GM19463 (cell line): Measurements from ENCODE around the gene HERC4.
"Not testable (repeated sequence)": the region's sequence is repeated elsewhere in the genome, so short reads cannot be mapped to it uniquely, and the experiment has no call there.

Source experiments
- ATAC-seq: cut with Tn5 transposase; IDR thresholded peaks from one replicate; pipeline ENCODE4 v1.9.1; 2021; ENCODE audit warnings: mild to moderate bottlenecking, moderate library complexity; ENCODE audit not compliant: unreplicated experiment

The HERC4 gene

DNA sequence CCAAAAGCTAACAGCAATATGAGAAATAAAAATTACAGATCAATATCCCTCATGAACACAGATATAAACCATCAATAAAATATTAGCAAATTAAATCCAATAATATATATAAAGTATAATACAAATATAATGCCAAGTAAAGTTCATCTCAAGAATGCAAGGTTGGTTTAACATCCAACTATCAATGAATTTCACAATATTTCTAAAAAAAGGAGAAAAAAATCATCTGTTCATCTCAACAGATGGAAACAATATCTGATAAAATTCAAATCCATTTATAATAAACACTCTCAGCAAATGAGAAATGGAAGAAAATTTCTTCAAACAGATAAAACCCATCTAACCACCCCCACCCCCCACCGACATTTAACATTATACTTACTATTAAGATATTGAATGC is 103.8 kb downstream of the HERC4 start:
- ATAC-seq, result no peak

DNA sequence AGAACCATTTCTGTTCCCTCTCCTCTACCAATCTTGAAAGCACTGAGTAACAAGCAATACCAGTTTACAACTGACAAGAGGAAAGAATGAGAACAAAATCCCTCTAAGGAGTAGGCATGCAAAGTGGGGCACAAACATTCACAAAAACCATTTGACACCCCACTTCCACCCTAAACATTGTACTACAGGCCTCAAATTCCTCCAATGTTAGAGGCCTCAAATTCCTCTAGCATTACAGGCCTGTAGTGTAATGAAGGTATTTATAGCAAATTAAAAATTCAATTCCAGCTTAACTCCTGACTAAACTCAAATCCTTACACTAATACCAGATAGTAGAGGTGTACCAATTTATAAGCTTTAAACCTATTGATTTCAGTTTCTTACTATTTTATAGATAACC is 105.2 kb downstream of the HERC4 start:
- no peak for ATAC-seq

DNA sequence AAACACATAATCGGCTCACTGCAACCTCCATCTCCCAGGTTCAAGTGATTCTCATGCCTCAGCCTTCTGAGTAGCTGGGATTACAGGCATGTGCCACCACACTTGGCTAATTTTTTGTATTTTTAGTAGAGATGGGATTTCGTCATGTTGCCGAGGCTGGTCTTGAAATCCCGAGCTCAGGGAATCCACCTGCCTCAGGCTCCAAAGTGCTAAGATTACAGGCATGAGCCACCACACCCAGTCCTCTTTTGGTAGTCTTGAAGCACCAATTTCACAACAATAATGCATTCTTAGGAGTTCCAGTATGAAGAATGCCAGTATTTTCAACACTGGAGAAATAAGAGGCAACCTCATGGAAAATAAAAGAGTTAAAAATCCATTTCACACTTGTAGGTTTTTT is 109.0 kb downstream of the HERC4 start:
- ATAC-seq, result not testable (repeated sequence)

DNA sequence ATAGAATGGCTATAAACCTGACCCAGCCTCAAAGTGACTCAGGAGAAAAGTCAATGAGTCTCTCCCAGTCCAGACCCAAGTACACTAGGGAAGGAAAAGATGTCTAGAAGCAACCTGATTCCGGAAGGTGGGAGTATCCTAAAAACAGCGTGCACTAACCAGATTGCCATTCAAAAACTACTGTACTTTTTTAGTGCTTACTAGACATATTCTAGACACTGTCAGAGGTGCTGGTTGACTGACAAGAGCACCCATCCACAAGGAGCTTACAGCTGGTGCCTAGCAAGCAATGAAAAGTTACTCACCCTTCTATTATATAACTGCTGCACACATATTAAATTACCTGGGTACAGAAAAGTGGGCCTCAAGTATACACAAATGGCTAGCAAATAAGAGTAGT is 109.6 kb downstream of the HERC4 start:
- no peak for ATAC-seq

DNA sequence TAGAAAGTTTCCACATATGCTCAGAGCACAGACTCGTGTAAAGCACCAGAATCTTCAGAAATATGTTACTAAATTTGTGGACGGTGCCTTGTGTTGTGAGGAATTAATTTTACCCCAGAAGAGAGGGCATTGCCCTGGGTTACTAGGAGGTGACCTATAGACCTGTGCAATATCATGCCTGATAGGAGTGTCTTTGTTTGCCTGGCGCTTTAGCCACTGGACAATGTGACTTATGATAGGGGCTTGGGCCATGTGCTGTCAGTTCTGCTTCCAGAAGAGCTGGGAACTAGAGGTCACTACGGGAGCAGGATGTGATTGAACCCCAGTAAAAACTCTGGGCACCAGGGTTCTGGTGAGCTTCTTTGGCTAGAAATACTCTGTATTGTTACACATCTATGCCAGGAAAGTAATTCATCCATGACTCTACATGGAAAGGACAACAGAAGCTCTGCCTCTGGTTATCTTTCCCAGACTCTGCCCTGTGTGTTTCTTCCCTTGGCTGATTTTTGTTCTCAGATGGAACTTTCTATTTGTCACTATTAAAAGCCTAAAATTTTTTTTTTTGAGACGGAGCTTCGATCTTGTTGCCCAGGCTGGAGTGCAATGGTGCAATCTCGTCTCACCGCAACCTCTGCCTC is 115.1 kb downstream of the HERC4 start:
- ATAC-seq, result no peak

DNA sequence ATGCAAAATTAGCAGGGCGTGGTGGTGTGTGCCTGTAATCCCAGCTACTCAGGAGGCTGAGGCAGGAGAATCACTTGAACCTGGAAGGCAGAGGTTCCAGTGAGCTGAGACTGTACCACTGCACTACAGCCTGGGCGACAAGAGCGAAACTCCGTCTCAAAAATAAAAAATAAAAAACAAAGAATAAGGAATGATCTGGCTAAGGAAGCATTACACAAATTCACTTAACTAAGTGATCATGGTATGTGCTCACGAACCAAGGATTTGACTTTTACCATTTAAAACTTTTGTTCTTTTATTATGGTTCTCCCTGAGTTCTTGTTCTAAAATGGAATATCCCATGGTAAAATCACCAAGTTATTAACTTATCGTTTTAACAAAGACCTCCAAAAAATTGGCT is 119.5 kb downstream of the HERC4 start:
- no peak for ATAC-seq

DNA sequence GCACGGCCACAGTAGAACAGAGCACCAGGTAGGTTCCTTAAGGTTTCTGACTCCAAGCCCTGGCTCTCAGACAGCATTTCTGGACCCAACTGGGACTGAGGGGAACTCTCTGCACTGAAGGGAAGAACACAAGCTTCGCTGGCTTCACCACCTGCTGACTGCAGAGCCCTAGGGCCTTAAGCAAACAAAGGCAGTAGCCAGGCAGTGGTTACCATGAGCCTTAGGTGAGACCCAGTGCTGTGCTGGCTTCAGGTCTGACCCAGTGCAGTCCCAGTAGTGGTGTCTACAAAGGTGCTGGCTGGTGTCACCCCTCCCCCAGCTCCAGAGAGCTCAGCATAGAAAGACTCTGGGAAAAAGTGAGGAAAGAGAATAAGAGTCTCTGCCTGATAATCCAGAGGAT is 131.2 kb downstream of the HERC4 start:
- no peak for ATAC-seq

DNA sequence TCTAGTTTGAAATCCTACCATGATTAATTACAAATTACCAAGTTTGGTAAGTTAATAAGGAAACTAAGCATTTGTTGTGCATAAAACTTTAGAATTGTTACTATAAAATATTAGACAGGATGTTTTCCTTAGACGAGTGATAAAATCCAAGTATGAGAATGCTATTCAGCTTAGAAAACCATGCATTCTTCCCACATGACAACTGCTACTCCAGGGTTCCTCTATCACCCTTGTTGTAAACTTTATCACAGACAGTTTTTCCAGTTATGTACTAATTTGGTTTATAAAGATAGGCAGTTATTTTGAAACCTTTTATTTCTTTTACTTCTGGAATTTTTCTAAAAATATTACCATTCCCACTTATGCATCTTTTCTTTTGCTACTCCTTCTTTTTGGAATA is 138.7 kb downstream of the HERC4 start:
- ATAC-seq, result no peak

DNA sequence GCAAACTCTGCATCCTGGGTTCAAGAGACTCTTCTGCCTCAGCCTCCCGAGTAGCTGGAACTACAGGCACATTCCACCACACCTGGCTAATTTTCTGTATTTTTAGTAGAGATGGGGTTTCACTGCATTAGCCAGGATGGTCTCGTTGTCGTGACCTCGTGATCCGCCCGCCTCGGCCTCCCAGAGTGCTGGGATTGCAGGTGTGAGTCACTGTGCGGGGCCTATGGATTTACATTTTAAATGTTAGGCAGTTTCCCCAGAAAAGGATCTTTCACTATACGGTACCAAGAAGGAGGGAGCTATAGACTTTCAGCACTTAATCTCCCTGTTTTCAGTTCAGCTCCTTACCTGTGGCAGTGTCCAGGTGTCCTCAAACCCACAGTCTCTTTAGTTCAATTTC is 139.9 kb downstream of the HERC4 start:
- no peak for ATAC-seq

DNA sequence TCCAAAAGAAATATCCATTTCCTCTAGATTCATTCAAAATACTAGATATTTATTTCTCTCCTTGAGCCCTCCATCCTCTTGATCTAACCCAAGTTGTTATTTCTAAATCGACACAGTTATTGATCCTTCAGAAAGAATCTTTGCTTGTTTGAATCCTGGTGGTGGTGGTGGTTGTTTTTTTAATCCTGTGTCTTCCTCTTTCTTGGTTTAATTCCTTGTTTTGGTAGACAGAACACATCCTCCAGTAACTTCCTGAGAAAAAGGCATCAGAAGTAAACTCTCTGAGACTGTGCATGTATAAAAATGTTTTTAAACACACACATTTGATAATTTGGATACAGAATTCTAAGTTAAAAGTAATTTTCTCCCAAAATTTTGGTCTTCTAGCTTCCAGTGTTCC is 140.7 kb downstream of the HERC4 start:
- no peak for ATAC-seq

DNA sequence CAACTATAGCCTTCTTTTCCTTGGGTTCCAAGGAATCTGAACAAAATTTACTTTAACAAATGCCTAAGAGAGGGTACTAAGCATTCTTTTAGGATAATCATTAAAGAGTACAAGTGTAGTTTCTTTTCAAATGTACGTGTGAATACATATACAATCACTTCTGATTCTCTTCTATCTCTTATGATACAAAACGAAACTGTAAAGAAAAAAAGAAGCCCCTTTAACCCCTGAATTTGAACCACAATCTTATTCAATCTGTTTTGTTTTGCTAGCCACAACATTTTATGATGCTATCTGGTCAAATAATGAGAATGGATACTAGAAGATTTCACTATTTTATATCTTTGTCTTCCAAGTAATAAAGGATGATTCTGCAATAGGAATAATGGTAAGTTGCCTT is 141.9 kb downstream of the HERC4 start:
- ATAC-seq, result no peak

DNA sequence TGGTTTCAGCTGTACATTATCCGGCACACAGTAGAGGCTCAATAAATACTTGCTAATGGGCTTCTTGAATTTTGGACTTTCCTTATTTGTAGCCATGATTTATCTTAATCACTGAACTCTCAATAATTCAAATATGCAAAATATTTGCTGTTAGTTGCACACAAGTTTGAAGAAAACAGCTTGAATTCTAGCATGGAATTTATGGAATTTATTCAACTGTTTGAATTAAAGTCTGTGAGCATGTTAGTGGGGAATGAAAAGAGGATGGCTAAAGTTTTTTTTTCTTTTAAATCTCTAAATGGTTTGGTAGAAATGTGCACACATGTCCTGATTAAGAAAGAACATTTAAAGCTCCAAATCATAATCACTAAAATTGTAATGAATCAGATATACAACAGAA is 148.1 kb downstream of the HERC4 start:
- no peak for ATAC-seq

DNA sequence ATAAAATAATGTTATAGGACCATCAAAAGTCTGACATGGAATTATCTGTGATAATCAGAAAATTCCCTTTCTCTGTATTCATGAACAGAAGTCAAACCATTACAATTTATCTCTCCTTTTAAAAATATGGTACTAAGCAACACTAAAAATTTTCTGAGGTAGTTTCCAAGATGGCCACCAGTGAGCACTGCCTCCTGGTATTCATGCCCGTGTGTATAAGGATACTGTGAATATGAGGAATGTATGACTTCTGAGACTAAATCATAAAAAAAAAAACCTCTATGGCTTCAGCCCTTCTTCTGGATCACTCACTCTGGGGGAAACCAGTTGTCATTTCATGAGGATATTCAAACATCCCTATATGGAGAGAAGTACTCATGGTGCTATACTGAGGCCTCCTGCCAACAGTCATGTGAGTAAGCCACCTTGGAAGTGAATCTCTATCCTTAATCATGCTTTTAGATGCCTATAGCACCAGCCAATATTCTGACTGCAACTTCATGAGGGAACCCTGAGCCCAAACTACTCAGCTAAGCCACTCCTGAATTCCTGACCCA is 149.6 kb downstream of the HERC4 start:
- no peak for ATAC-seq

DNA sequence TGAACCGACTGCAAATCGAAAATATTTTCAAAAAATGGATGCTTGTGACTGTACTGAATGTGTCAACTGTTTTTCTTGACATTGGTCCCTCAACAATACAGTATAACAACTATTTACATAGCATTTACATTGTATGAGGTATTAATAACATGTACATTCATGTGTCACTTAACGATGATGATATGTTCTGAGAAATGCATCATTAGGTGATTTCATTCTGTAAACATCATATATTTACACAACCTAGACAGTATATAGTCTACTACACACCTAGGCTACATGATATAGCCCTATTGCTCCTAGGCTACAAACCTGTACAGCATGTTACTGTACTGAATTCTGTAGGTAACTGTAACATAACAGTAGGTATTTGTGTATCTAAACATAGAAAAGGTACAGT is 150.9 kb downstream of the HERC4 start:
- no peak for ATAC-seq

DNA sequence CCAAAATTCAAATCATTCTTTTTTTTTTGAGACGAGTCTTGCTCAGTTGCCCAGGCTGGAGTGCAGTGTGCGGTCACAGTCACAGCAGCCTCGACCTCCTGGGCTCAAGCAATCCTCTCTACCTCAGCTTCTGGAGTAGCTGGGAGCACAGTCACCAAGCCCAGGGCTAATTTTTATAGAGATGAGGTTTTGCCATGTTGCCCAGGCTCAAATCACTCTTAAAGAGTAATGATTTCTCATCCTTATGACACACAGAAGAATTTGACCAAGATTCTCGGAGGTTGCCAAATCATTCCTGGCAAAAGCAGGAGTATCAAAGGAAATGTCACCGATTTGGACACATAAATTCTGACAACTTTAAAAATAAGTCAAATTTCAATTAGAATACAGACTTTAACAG is 151.5 kb downstream of the HERC4 start:
- no peak for ATAC-seq

DNA sequence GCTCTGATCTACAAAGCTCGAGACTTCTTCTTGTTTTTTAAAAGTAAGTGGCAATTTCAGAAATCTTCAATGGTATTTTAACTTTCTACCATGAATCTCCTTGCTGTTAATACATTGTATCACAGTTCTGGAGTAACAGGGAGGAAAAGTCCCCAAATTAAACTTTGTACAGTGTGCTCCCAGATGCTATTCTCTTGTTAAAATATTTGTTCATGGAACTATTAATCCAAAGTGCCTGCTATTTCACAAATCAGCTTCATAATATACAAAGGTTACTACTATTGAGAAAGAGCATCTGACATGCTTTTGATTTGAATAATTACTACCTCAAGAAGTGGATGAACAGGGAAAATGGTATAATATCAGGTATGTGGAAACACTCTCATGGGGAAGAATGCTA is 154.0 kb downstream of the HERC4 start:
- no peak for ATAC-seq

DNA sequence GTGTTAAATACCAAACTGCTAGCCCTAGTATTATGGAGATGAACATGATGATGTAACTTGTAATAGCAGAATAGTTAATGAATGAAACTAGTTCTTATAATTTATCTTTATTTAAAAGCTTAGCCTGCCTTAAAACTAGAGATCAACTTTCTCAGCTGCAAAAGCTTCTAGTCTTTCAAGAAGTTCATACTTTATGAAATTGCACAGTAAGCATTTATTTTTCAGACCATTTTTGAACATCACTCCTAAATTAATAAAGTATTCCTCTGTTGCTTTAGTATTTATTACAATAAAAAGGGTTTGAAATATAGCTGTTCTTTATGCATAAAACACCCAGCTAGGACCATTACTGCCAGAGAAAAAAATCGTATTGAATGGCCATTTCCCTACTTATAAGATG is 157.4 kb downstream of the HERC4 start:
- ATAC-seq, result no peak

DNA sequence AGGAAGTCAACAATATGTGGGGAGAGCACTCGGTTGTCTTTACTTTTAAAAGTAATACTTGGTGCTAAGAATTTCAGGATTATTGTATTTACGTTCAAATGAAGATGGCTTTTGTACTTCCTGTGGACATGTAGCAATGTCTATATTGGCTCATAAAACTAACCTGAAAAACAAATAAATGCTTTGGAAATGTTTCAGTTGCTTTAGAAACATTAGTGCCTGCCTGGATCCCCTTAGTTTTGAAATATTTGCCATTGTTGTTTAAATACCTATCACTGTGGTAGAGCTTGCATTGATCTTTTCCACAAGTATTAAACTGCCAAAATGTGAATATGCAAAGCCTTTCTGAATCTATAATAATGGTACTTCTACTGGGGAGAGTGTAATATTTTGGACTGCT is 157.9 kb downstream of the HERC4 start:
- ATAC-seq, result no peak

DNA sequence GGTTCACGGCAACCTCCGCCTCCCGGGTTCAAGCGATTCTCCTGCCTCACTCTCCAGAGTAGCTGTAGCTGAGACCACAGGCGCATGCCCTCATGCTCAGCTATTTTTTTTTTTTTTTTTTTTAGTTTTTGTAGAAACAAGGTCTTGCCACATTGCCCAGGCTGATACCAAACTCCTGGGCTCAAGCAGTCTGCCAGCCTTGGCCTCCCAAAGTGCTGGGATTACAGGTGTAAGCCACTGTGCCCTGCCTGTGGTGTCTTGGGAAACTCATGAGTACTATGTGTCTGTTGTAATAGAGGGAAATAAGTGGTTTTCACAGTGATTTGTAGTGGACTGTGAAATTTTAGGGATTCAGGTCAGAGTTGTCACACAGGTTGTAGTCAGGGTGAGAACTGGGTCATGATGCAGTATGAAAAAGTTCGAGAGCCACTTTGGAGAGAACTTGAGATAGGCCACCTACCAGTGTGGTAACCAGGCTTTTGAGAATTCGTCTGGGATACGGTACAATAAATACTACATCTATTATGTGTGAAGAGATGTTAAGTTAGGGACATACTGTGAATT is 160.2 kb downstream of the HERC4 start:
- no peak for ATAC-seq

DNA sequence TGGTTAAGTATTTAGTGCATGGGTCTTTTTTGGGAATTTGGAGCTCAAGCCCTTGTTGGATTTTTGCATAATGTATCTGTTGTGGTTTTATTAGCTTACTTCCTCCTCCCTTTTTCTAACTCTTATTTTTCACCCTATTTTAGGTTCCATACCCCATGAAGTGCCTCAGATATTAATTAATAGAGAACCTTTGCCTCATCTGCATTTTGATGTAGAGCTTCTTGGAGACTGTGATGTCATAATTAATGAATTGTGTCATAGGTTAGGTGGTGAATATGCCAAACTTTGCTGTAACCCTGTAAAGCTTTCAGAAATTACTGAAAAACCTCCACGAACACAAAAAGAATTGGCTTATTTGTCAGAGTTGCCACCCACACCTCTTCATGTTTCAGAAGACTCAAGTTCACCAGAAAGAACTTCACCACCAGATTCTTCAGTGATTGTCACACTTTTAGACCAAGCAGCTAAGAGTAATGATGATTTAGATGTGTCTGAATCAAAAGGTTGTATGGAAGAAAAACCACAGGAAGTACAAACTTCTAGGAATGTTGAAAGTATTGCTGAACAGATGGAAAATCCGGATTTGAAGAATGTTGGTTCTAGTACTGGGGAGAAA is 162.6 kb downstream of the HERC4 start:
- no peak for ATAC-seq

DNA sequence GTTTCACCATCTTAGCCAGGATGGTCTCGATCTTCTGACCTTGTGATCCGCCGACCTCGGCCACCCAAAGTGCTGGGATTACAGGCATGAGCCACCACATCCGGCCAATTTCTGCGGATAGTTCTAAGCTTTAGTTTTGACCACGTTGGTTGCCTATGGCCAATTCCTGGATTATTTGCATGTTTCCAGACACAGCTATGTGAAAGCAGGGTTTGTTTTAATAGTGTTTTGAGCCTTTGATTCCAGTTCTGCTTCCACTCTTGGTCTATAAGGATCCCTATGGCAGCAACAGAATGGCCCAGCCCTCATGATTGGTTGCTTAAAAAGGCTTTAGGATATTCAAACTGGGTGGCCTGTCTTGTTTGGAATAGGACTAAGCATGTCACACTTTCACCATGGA is 171.5 kb downstream of the HERC4 start:
- no peak for ATAC-seq

DNA sequence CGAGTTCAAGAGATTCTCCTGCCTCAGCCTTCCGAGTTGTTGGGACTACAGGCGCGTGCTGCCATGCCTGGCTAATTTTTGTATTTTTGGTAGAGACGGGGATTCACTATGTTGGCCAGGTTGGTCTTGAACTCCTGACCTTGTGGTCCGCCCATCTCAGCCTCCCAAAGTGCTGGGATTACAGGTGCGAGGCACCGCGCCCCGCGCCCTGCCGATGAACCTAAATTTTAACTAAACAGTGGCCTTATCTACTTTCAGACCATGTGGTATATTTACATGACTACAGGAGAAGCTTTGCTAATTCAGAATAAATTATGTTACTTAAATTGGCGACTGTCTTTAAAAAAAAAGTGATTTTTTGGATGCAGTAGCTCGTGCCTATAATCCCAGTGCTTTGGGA is 181.4 kb downstream of the HERC4 start:
- no peak for ATAC-seq
